ENCODE results near the gene SH3PXD2A. TPM values are rescaled to one million over a fixed set of nuclear protein-coding genes. Genes with fewer than 3 reads are reported as not detected.

The SH3PXD2A gene
- total and polyA plus RNA-seq, 4 donors, result 23.1 to 41.2 (median 32.7) TPM

GRCh38 chr10:103551619-103552602 lies 303.5 kb downstream of the SH3PXD2A start:
- Histone ChIP-seq H3K9me3 (ENCODE audit: control insufficient read depth, insufficient read depth, low read length) (no peaks in the 10 kb centered on the region), H3K27me3 (ENCODE audit: control insufficient read depth, insufficient read depth, low read length) (no peaks in the 10 kb centered on the region), H3K4me3 (ENCODE audit: low read depth, low read length) (no peak overlapping the region), H3K4me1 (ENCODE audit: control insufficient read depth, insufficient read depth, low read length) (peaks cover 33% of the 10 kb centered on the region), H3K27ac (ENCODE audit: low read depth, low read length) (no peak overlapping the region), H3K36me3 (ENCODE audit: control insufficient read depth, insufficient read depth, low read length) (no peaks in the 10 kb centered on the region)
- WGBS (ENCODE audit: insufficient coverage), result 63% methylated on average over 7 of the region's 10 CpGs
- no peak for DNase-seq (ENCODE audit: low read depth in 4 of 6, low spot score in 6 of 6)

GRCh38 chr10:103550229-103550628 lies 305.1 kb downstream of the SH3PXD2A start:
- Histone ChIP-seq H3K27ac (ENCODE audit: low read depth, low read length) (no peak overlapping the region), H3K9me3 (ENCODE audit: control insufficient read depth, insufficient read depth, low read length) (no peaks in the 10 kb centered on the region), H3K27me3 (ENCODE audit: control insufficient read depth, insufficient read depth, low read length) (no peaks in the 10 kb centered on the region), H3K4me3 (ENCODE audit: low read depth, low read length) (no peak overlapping the region), H3K4me1 (ENCODE audit: control insufficient read depth, insufficient read depth, low read length) (peaks cover 17% of the 10 kb centered on the region), H3K36me3 (ENCODE audit: control insufficient read depth, insufficient read depth, low read length) (no peaks in the 10 kb centered on the region)
- WGBS (ENCODE audit: insufficient coverage), result 100% methylated on average over 1 of the region's 1 CpG
- no peak for DNase-seq (ENCODE audit: low read depth in 4 of 6, low spot score in 6 of 6)

- 93% methylated on average over 1 of the region's 3 CpGs for WGBS (ENCODE audit: insufficient coverage)
- H3K36me3 ChIP-seq (ENCODE audit: control insufficient read depth, insufficient read depth, low read length), result no peaks in the 10 kb centered on the region
- H3K27ac ChIP-seq (ENCODE audit: low read depth, low read length), result no peak overlapping the region
- H3K4me3 ChIP-seq (ENCODE audit: low read depth, low read length), result no peak overlapping the region
- no peak for DNase-seq (ENCODE audit: low read depth in 4 of 6, low spot score in 6 of 6)
- H3K9me3 ChIP-seq (ENCODE audit: control insufficient read depth, insufficient read depth, low read length), result no peaks in the 10 kb centered on the region
- peaks cover 19% of the 10 kb centered on the region for H3K4me1 ChIP-seq (ENCODE audit: control insufficient read depth, insufficient read depth, low read length)
- no peaks in the 10 kb centered on the region for H3K27me3 ChIP-seq (ENCODE audit: control insufficient read depth, insufficient read depth, low read length)
These were observed 306.1 kb downstream of the SH3PXD2A start for GRCh38 chr10:103549349-103549685.

- no peak overlapping the region for H3K27ac ChIP-seq (ENCODE audit: low read depth, low read length)
- no peak for DNase-seq (ENCODE audit: low read depth in 4 of 6, low spot score in 6 of 6)
- H3K4me3 ChIP-seq (ENCODE audit: low read depth, low read length), result no peak overlapping the region
- no peaks in the 10 kb centered on the region for H3K9me3 ChIP-seq (ENCODE audit: control insufficient read depth, insufficient read depth, low read length)
- H3K4me1 ChIP-seq (ENCODE audit: control insufficient read depth, insufficient read depth, low read length), result peaks cover 17% of the 10 kb centered on the region
- no peaks in the 10 kb centered on the region for H3K27me3 ChIP-seq (ENCODE audit: control insufficient read depth, insufficient read depth, low read length)
- WGBS (ENCODE audit: insufficient coverage), result 87% methylated on average over 11 of the region's 12 CpGs
- no peaks in the 10 kb centered on the region for H3K36me3 ChIP-seq (ENCODE audit: control insufficient read depth, insufficient read depth, low read length)
These were observed 306.6 kb downstream of the SH3PXD2A start for GRCh38 chr10:103548581-103549348.

GRCh38 chr10:103548006-103548405 lies 307.4 kb downstream of the SH3PXD2A start:
- H3K4me1 ChIP-seq (ENCODE audit: control insufficient read depth, insufficient read depth, low read length), result peaks cover 20% of the 10 kb centered on the region
- no peaks in the 10 kb centered on the region for H3K27me3 ChIP-seq (ENCODE audit: control insufficient read depth, insufficient read depth, low read length)
- no peak overlapping the region for H3K4me3 ChIP-seq (ENCODE audit: low read depth, low read length)
- H3K27ac ChIP-seq (ENCODE audit: low read depth, low read length), result no peak overlapping the region
- 83% methylated on average over 1 of the region's 3 CpGs for WGBS (ENCODE audit: insufficient coverage)
- DNase-seq (ENCODE audit: low read depth in 4 of 6, low spot score in 6 of 6), result no peak
- H3K36me3 ChIP-seq (ENCODE audit: control insufficient read depth, insufficient read depth, low read length), result no peaks in the 10 kb centered on the region
- H3K9me3 ChIP-seq (ENCODE audit: control insufficient read depth, insufficient read depth, low read length), result no peaks in the 10 kb centered on the region

GRCh38 chr10:103547391-103547946 lies 307.9 kb downstream of the SH3PXD2A start:
- Histone ChIP-seq H3K27ac (ENCODE audit: low read depth, low read length) (no peak overlapping the region), H3K4me3 (ENCODE audit: low read depth, low read length) (no peak overlapping the region)

GRCh38 chr10:103546401-103546800 lies 309.0 kb downstream of the SH3PXD2A start:
- 100% methylated on average over 1 of the region's 1 CpG for WGBS (ENCODE audit: insufficient coverage)
- no peaks in the 10 kb centered on the region for H3K9me3 ChIP-seq (ENCODE audit: control insufficient read depth, insufficient read depth, low read length)
- H3K27ac ChIP-seq (ENCODE audit: low read depth, low read length), result no peak overlapping the region
- H3K4me3 ChIP-seq (ENCODE audit: low read depth, low read length), result no peak overlapping the region
- DNase-seq (ENCODE audit: low read depth in 4 of 6, low spot score in 6 of 6), result no peak
- no peaks in the 10 kb centered on the region for H3K27me3 ChIP-seq (ENCODE audit: control insufficient read depth, insufficient read depth, low read length)
- H3K4me1 ChIP-seq (ENCODE audit: control insufficient read depth, insufficient read depth, low read length), result peaks cover 23% of the 10 kb centered on the region
- H3K36me3 ChIP-seq (ENCODE audit: control insufficient read depth, insufficient read depth, low read length), result no peaks in the 10 kb centered on the region

More at GRCh38 chr10:103547391-103547946, 307.9 kb downstream of the SH3PXD2A start:
- peak in 1 of 6 donors; percentile 13 for DNase-seq (ENCODE audit: low read depth in 4 of 6, low spot score in 6 of 6)
- H3K27me3 ChIP-seq (ENCODE audit: control insufficient read depth, insufficient read depth, low read length), result no peaks in the 10 kb centered on the region
- WGBS (ENCODE audit: insufficient coverage), result 59% methylated on average over 8 of the region's 10 CpGs
- no peaks in the 10 kb centered on the region for H3K36me3 ChIP-seq (ENCODE audit: control insufficient read depth, insufficient read depth, low read length)
- H3K9me3 ChIP-seq (ENCODE audit: control insufficient read depth, insufficient read depth, low read length), result no peaks in the 10 kb centered on the region
- H3K4me1 ChIP-seq (ENCODE audit: control insufficient read depth, insufficient read depth, low read length), result peaks cover 23% of the 10 kb centered on the region

GRCh38 chr10:103545771-103546281 lies 309.6 kb downstream of the SH3PXD2A start:
- no peaks in the 10 kb centered on the region for H3K36me3 ChIP-seq (ENCODE audit: control insufficient read depth, insufficient read depth, low read length)
- no peak for DNase-seq (ENCODE audit: low read depth in 4 of 6, low spot score in 6 of 6)
- no peak overlapping the region for H3K27ac ChIP-seq (ENCODE audit: low read depth, low read length)
- peaks cover 23% of the 10 kb centered on the region for H3K4me1 ChIP-seq (ENCODE audit: control insufficient read depth, insufficient read depth, low read length)
- WGBS (ENCODE audit: insufficient coverage), result 84% methylated on average over 3 of the region's 4 CpGs
- no peak overlapping the region for H3K4me3 ChIP-seq (ENCODE audit: low read depth, low read length)
- no peaks in the 10 kb centered on the region for H3K9me3 ChIP-seq (ENCODE audit: control insufficient read depth, insufficient read depth, low read length)
- no peaks in the 10 kb centered on the region for H3K27me3 ChIP-seq (ENCODE audit: control insufficient read depth, insufficient read depth, low read length)

- WGBS (ENCODE audit: insufficient coverage), result 80% methylated on average over 1 of the region's 1 CpG
- DNase-seq (ENCODE audit: low read depth in 4 of 6, low spot score in 6 of 6), result no peak
- H3K4me3 ChIP-seq (ENCODE audit: low read depth, low read length), result no peak overlapping the region
These were observed 310.0 kb downstream of the SH3PXD2A start for GRCh38 chr10:103545366-103545765.

More at GRCh38 chr10:103545366-103545765, 310.0 kb downstream of the SH3PXD2A start:
- Histone ChIP-seq H3K27me3 (ENCODE audit: control insufficient read depth, insufficient read depth, low read length) (no peaks in the 10 kb centered on the region), H3K27ac (ENCODE audit: low read depth, low read length) (no peak overlapping the region), H3K9me3 (ENCODE audit: control insufficient read depth, insufficient read depth, low read length) (no peaks in the 10 kb centered on the region), H3K4me1 (ENCODE audit: control insufficient read depth, insufficient read depth, low read length) (peaks cover 23% of the 10 kb centered on the region), H3K36me3 (ENCODE audit: control insufficient read depth, insufficient read depth, low read length) (no peaks in the 10 kb centered on the region)

Measured in spinal cord (tissue), 10 donors.